ENCODE data around the gene GP1BA.

DNA sequence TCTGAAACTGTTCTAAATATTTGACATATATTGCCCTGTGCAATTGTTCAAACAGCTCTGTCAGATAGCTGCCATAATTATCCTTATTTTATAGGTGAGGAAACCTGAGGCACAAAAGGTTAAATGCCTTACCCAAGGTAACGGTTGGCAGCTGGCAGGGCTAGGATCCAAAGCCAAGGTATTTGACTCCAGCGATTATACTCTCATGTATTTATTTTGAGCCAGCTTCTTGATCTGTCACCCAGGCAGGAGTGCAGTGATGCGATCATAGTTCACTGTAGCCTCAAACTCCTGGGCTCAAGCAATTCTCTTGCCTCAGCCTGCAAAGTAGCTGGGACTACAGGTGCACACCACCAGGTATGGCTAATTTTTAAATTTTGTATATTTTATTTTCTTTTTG, 26.0 kb downstream of the GP1BA start:
- TF ChIP-seq, protein P1, sequence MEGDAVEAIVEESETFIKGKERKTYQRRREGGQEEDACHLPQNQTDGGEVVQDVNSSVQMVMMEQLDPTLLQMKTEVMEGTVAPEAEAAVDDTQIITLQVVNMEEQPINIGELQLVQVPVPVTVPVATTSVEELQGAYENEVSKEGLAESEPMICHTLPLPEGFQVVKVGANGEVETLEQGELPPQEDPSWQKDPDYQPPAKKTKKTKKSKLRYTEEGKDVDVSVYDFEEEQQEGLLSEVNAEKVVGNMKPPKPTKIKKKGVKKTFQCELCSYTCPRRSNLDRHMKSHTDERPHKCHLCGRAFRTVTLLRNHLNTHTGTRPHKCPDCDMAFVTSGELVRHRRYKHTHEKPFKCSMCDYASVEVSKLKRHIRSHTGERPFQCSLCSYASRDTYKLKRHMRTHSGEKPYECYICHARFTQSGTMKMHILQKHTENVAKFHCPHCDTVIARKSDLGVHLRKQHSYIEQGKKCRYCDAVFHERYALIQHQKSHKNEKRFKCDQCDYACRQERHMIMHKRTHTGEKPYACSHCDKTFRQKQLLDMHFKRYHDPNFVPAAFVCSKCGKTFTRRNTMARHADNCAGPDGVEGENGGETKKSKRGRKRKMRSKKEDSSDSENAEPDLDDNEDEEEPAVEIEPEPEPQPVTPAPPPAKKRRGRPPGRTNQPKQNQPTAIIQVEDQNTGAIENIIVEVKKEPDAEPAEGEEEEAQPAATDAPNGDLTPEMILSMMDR (conservative IDR thresholded peaks at IDR 0.05 in 1 of 2, IDR thresholded peaks at IDR 0.05 in 1 of 2; ENCODE audit: extremely low read depth in 1 of 2, insufficient read depth in 1 of 2, low read depth in 1 of 2, low read length in 2 of 2): no peak
- TF ChIP-seq EZH2 (IDR thresholded peaks at IDR 0.05; ENCODE audit: borderline replicate concordance, low read length): no peak
